Measurements from ENCODE around the gene DNAI7.

Gene DNAI7

DNA sequence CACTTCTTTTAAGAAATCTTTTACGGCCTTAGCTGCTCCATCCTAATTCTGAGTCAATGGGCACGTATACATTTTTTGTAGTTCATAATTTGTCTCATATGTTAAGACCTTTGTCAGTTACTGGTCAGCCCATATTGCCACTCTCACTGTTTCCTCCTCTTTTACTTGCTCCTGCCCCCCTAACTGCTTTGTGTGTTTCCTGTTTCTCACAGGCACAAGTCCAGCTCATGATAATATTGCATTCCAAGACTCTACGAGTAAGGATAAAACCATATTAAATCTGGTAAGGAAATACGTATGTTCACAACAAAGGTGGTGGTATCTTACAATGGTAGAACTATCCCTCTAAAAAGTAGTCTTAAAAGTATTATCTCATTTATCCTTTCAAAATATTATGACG lies 111.7 kb downstream of the DNAI7 start:
- no peak overlapping the region for H3K4me2 ChIP-seq (ENCODE audit: low read depth, low read length)
- H3K36me3 ChIP-seq (replicated peaks; ENCODE audit: insufficient read depth, low read length) = peaks cover 3% of the 10 kb centered on the region; the same call in 1 of the 2 replicates
- H3K27ac ChIP-seq (ENCODE audit: low read length) = no peak overlapping the region
- no peak for DNase-seq
- no peaks in the 10 kb centered on the region for H3K27me3 ChIP-seq (replicated peaks; ENCODE audit: insufficient read depth, low read length)
- no peak overlapping the region for H2AFZ ChIP-seq (ENCODE audit: low read length)
- no peaks in the 10 kb centered on the region for H3K4me1 ChIP-seq (ENCODE audit: low read length)
- no peaks in the 10 kb centered on the region for H3K79me2 ChIP-seq (ENCODE audit: low read length)
- H3F3A ChIP-seq (ENCODE audit: insufficient read depth, low read length) = no peaks in the 10 kb centered on the region
- TF ChIP-seq, protein P1, sequence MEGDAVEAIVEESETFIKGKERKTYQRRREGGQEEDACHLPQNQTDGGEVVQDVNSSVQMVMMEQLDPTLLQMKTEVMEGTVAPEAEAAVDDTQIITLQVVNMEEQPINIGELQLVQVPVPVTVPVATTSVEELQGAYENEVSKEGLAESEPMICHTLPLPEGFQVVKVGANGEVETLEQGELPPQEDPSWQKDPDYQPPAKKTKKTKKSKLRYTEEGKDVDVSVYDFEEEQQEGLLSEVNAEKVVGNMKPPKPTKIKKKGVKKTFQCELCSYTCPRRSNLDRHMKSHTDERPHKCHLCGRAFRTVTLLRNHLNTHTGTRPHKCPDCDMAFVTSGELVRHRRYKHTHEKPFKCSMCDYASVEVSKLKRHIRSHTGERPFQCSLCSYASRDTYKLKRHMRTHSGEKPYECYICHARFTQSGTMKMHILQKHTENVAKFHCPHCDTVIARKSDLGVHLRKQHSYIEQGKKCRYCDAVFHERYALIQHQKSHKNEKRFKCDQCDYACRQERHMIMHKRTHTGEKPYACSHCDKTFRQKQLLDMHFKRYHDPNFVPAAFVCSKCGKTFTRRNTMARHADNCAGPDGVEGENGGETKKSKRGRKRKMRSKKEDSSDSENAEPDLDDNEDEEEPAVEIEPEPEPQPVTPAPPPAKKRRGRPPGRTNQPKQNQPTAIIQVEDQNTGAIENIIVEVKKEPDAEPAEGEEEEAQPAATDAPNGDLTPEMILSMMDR (IDR thresholded peaks at IDR 0.05; ENCODE audit: low read length) = no peak
- TF ChIP-seq EZH2 (optimal IDR thresholded peaks at IDR 0.05; ENCODE audit: low read depth, low read length) (no peak), EZH2phosphoT487 (IDR thresholded peaks at IDR 0.05; ENCODE audit: low read length) (no peak)
- H3K9ac ChIP-seq (ENCODE audit: low read length) = no peak overlapping the region
- H3K9me3 ChIP-seq (replicated peaks; ENCODE audit: insufficient read depth, low read length) = no peaks in the 10 kb centered on the region
- H3K9me2 ChIP-seq (replicated peaks; ENCODE audit: insufficient read depth, low read length) = no peaks in the 10 kb centered on the region
- H4K20me1 ChIP-seq (ENCODE audit: insufficient read depth, low read length) = no peaks in the 10 kb centered on the region
- no peak overlapping the region for H3K4me3 ChIP-seq (ENCODE audit: low read length)

DNA sequence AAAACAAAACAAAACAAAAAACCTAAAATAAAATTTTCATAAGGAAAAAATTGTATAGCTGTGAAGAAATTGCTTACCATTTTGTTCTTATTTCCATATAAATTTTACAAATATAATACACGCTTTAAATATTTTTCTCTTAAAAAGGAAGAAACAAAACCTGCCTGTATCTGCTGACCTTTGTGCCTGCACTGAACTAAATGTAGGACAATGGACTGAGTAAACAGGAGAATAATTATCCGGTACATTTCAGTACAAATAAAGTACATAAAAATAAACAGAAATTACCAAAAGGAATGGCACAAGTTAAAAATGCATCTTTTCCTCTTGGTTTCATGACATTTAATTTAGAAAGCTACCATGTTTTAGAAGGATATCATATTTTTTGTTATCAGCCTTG lies 112.3 kb downstream of the DNAI7 start:
- H3K36me3 ChIP-seq (replicated peaks; ENCODE audit: insufficient read depth, low read length) = peaks cover 3% of the 10 kb centered on the region; the same call in 1 of the 2 replicates
- no peak overlapping the region for H3K27ac ChIP-seq (ENCODE audit: low read length)
- H3K79me2 ChIP-seq (ENCODE audit: low read length) = no peaks in the 10 kb centered on the region
- H3K9me3 ChIP-seq (replicated peaks; ENCODE audit: insufficient read depth, low read length) = no peaks in the 10 kb centered on the region
- H3K4me1 ChIP-seq (ENCODE audit: low read length) = no peaks in the 10 kb centered on the region
- no peaks in the 10 kb centered on the region for H3K27me3 ChIP-seq (replicated peaks; ENCODE audit: insufficient read depth, low read length)
- no peak overlapping the region for H3K4me3 ChIP-seq (ENCODE audit: low read length)
- no peaks in the 10 kb centered on the region for H3K9me2 ChIP-seq (replicated peaks; ENCODE audit: insufficient read depth, low read length)
- H3K9ac ChIP-seq (ENCODE audit: low read length) = no peak overlapping the region
- H2AFZ ChIP-seq (ENCODE audit: low read length) = no peak overlapping the region
- H3K4me2 ChIP-seq (ENCODE audit: low read depth, low read length) = no peak overlapping the region
- TF ChIP-seq EZH2 (optimal IDR thresholded peaks at IDR 0.05; ENCODE audit: low read depth, low read length) (no peak), EZH2phosphoT487 (IDR thresholded peaks at IDR 0.05; ENCODE audit: low read length) (no peak)
- TF ChIP-seq, protein P1 (IDR thresholded peaks at IDR 0.05; ENCODE audit: low read length) = no peak
- DNase-seq = no peak
- no peaks in the 10 kb centered on the region for H4K20me1 ChIP-seq (ENCODE audit: insufficient read depth, low read length)
- no peaks in the 10 kb centered on the region for H3F3A ChIP-seq (ENCODE audit: insufficient read depth, low read length)

DNA sequence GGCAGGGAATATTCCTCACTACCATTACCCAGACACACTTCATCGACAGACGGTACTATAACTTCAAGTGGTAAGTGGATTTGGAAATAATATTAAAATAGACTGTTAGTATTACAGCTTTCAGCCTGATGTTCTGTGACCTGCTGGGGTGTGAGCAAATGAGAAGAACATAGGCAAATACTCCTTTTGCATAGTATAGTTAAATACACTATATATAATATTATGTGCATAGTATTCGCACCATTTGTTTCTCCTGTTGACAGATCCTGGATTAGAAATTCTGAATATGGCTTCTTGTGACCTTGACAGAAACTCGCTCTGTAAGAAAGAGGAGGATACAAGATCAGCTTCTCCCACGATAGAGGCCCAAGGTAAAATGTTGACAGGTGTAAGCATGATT lies 115.6 kb downstream of the DNAI7 start:
- H3K79me2 ChIP-seq (ENCODE audit: low read length) = no peaks in the 10 kb centered on the region
- no peak for DNase-seq
- no peak overlapping the region for H3K27ac ChIP-seq (ENCODE audit: low read length)
- H4K20me1 ChIP-seq (ENCODE audit: insufficient read depth, low read length) = no peaks in the 10 kb centered on the region
- no peak for TF ChIP-seq EZH2 (optimal IDR thresholded peaks at IDR 0.05; ENCODE audit: low read depth, low read length)
- no peak for TF ChIP-seq EZH2phosphoT487 (IDR thresholded peaks at IDR 0.05; ENCODE audit: low read length)
- TF ChIP-seq, protein P1 (IDR thresholded peaks at IDR 0.05; ENCODE audit: low read length) = no peak
- H3K27me3 ChIP-seq (replicated peaks; ENCODE audit: insufficient read depth, low read length) = no peaks in the 10 kb centered on the region
- no peak overlapping the region for H3K9ac ChIP-seq (ENCODE audit: low read length)
- no peaks in the 10 kb centered on the region for H3K4me1 ChIP-seq (ENCODE audit: low read length)
- no peaks in the 10 kb centered on the region for H3K9me2 ChIP-seq (replicated peaks; ENCODE audit: insufficient read depth, low read length)
- H2AFZ ChIP-seq (ENCODE audit: low read length) = no peak overlapping the region
- no peak overlapping the region for H3K4me2 ChIP-seq (ENCODE audit: low read depth, low read length)
- no peaks in the 10 kb centered on the region for H3K9me3 ChIP-seq (replicated peaks; ENCODE audit: insufficient read depth, low read length)
- no peaks in the 10 kb centered on the region for H3F3A ChIP-seq (ENCODE audit: insufficient read depth, low read length)
- H3K4me3 ChIP-seq (ENCODE audit: low read length) = no peak overlapping the region
- H3K36me3 ChIP-seq (replicated peaks; ENCODE audit: insufficient read depth, low read length) = peaks cover 3% of the 10 kb centered on the region; the same call in 1 of the 2 replicates

All from MM.1S (cell line).